Mesendoderm (in vitro differentiated cells): ENCODE results near the gene EMID1.
"Not testable (repeated sequence)": the region's sequence is repeated elsewhere in the genome, so short reads cannot be mapped to it uniquely, and the experiment has no call there.

Experiments
- DNase-seq: peaks from one replicate; pipeline ENCODE4 v3.0.0; 2013
- H2AK5ac ChIP-seq: 2 replicates; pipeline ENCODE4 v1.6.1; 2013; ENCODE audit warnings: low read length, inconsistent platforms
- H2BK120ac ChIP-seq: 2 replicates; pipeline ENCODE4 v1.6.1; 2013; ENCODE audit warnings: low read depth, mild to moderate bottlenecking, low read length, moderate library complexity, mixed read lengths
- H2BK15ac ChIP-seq: replicated peaks from 2 replicates; pipeline ENCODE4 v1.6.1; 2013; ENCODE audit warnings: low read depth, mild to moderate bottlenecking, moderate library complexity
- H2BK5ac ChIP-seq: 2 replicates; pipeline ENCODE4 v1.6.1; 2013; ENCODE audit warnings: low read length, inconsistent platforms
- H3K18ac ChIP-seq: 2 replicates; pipeline ENCODE4 v1.6.1; 2013; ENCODE audit warnings: mild to moderate bottlenecking, low read length, mixed read lengths
- H3K23ac ChIP-seq: one replicate; pipeline ENCODE4 v1.6.1; 2013; ENCODE audit warnings: low read length
- H3K27ac ChIP-seq: 2 replicates; pipeline ENCODE4 v1.5.1; 2013; ENCODE audit warnings: low read depth, mild to moderate bottlenecking, inconsistent platforms, low read length, moderate library complexity
- H3K27me3 ChIP-seq: 2 replicates; pipeline ENCODE4 v1.6.1; 2013; ENCODE audit warnings: low read length, control low read depth, mild to moderate bottlenecking, inconsistent platforms; ENCODE audit not compliant: insufficient read depth, poor library complexity
- H3K36me3 ChIP-seq: 2 replicates; pipeline ENCODE4 v1.6.1; 2013; ENCODE audit warnings: low read length, inconsistent platforms; ENCODE audit not compliant: control insufficient read depth, insufficient read depth
- H3K4ac ChIP-seq: one replicate; pipeline ENCODE4 v1.6.1; 2013; ENCODE audit warnings: low read depth, mild to moderate bottlenecking, low read length, moderate library complexity
- H3K4me1 ChIP-seq: 2 replicates; pipeline ENCODE4 v1.6.1; 2013; ENCODE audit warnings: low read depth, low read length, inconsistent platforms; ENCODE audit not compliant: control insufficient read depth
- H3K4me2 ChIP-seq: 2 replicates; pipeline ENCODE4 v1.6.1; 2013; ENCODE audit warnings: low read length
- H3K4me3 ChIP-seq: 2 replicates; pipeline ENCODE4 v1.5.1; 2013; ENCODE audit warnings: mild to moderate bottlenecking, low read length
- H3K56ac ChIP-seq: one replicate; pipeline ENCODE4 v1.6.1; 2013; ENCODE audit warnings: low read length
- H3K79me1 ChIP-seq: 2 replicates; pipeline ENCODE4 v1.6.1; 2013; ENCODE audit warnings: low read length, inconsistent platforms
- H3K79me2 ChIP-seq: 2 replicates; pipeline ENCODE4 v1.6.1; 2013; ENCODE audit warnings: mild to moderate bottlenecking, low read length; ENCODE audit not compliant: control insufficient read depth, insufficient read depth
- H3K9ac ChIP-seq: 2 replicates; pipeline ENCODE4 v1.6.1; 2013; ENCODE audit warnings: low read length, inconsistent platforms
- H4K5ac ChIP-seq: one replicate; pipeline ENCODE4 v1.6.1; 2013; ENCODE audit warnings: low read length
- H4K8ac ChIP-seq: one replicate; pipeline ENCODE4 v1.6.1; 2013; ENCODE audit warnings: low read depth, mild to moderate bottlenecking, control low read depth, low read length, moderate library complexity
- WGBS: extraction: QIAGEN DNeasy Blood & Tissue Kit; methylation state at CpG from one replicate; pipeline ENCODE4 v1.1.7; 2013; ENCODE audit warnings: low lambda C conversion rate, missing lambda C conversion rate; ENCODE audit not compliant: insufficient coverage; ENCODE audit errors: extremely low coverage; 5-methylcytosine and 5-hydroxymethylcytosine counted together

EMID1 gene

DNA sequence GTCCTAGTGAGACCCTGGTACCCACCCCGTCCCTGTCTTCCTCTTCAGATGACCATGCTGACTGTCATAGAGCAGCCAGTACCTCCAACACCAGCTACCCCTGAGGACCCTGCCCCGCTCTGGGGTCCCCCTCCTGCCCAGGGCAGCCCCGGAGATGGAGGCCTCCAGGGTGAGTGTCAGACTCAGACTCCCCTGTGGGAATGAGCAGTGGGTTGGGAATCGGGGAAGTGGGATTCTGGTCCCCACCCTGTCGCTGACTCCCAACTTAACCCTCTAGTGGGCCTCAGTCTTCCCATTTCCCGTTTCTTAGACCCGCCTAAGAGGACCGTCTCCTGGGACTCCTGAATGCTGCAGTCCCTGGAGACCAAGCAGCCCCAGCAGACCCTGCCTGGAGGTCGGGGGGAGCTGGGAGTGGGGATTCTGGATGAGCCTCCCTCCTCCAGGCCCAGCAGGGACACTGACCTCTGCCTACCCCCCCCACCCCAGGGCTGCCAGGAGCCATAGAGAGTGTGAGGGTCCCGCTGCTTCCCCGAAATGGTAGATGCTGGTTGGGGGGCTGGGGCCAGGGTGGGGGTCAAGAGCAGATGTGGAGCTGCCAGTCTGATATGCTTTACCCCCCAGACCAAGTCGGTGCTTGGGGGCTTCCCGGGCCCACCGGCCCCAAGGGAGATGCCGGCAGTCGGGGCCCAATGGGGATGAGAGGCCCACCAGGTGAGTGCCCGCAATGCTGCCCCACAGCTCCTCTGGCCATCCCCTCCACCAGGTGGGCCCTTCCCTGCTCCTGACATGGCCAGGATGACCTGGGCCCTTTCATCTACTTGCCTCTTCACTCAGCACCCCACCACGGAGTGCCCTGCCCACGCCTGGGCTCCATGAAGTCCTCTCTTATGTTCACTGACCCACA is 25.5 kb downstream of the EMID1 start:
- Histone ChIP-seq H2AK5ac (no peak overlapping the region), H3K27ac (no peak overlapping the region), H3K4ac (no peak overlapping the region), H3K18ac (no peak overlapping the region), H4K5ac (no peak overlapping the region), H2BK15ac (no peak overlapping the region), H3K56ac (no peak overlapping the region), H3K79me2 (no peaks in the 10 kb centered on the region), H3K4me1 (no peaks in the 10 kb centered on the region), H3K4me3 (no peak overlapping the region), H3K23ac (no peak overlapping the region), H4K8ac (no peak overlapping the region), H3K79me1 (no peaks in the 10 kb centered on the region), H2BK120ac (no peak overlapping the region), H3K9ac (no peak overlapping the region), H3K4me2 (no peak overlapping the region), H3K27me3 (no peaks in the 10 kb centered on the region), H3K36me3 (no peaks in the 10 kb centered on the region), H2BK5ac (no peak overlapping the region)
- DNase-seq: no peak
- WGBS: no CpG with 5 or more reads among the region's 19 CpGs

DNA sequence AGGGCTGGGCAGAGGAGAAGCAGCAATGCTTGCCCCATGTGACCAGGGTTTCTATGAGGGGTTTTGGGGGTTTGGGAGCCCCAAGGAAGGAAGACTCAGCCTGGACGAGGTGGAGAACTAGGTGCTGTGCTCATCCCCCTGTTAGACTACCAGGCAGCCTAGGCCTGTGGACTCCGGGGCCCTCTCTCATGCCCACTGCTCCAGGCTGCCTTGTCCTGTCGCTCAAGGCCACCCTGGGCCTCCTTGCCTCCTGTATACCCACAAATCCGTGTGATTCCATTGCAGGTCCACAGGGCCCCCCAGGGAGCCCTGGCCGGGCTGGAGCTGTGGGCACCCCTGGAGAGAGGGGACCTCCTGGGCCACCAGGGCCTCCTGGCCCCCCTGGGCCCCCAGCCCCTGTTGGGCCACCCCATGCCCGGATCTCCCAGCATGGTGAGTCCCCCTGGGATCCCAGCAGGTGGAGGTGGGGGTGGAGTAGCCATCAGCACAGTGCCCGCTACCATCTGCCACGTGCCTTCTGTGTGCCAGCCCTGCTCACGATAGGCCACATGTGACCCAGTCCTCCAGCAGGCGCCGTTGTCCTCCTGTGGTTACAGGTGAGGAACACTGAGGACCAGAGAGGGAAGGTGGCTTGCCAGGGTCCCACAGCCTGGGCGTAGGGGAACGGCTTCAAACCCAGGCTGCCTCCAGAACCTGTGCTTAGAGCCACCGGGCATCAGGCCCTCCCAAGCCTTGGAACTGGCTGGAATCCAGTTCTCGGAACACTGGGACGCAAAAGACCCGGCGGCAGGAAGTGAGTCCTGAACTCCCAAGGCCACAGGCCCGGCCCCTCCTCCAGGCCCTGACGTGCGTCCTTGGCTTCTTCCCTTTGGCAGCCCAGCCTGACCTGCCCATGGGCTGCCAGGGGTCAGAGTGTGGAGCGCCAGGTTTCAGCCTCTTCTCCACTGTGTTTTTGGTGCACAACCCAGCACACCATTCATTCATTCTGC is 26.6 kb downstream of the EMID1 start:
- Histone ChIP-seq H2BK5ac (no peak overlapping the region), H3K79me1 (no peaks in the 10 kb centered on the region), H3K4me2 (no peak overlapping the region), H3K36me3 (no peaks in the 10 kb centered on the region), H3K56ac (no peak overlapping the region), H3K4me1 (no peaks in the 10 kb centered on the region), H3K18ac (no peak overlapping the region), H4K5ac (no peak overlapping the region), H2BK15ac (no peak overlapping the region), H3K27ac (no peak overlapping the region), H2AK5ac (no peak overlapping the region), H3K4me3 (no peak overlapping the region), H3K27me3 (no peaks in the 10 kb centered on the region), H4K8ac (no peak overlapping the region), H3K23ac (no peak overlapping the region), H2BK120ac (no peak overlapping the region), H3K79me2 (no peaks in the 10 kb centered on the region), H3K4ac (no peak overlapping the region), H3K9ac (no peak overlapping the region)
- WGBS: no CpG with 5 or more reads among the region's 22 CpGs
- no peak for DNase-seq

DNA sequence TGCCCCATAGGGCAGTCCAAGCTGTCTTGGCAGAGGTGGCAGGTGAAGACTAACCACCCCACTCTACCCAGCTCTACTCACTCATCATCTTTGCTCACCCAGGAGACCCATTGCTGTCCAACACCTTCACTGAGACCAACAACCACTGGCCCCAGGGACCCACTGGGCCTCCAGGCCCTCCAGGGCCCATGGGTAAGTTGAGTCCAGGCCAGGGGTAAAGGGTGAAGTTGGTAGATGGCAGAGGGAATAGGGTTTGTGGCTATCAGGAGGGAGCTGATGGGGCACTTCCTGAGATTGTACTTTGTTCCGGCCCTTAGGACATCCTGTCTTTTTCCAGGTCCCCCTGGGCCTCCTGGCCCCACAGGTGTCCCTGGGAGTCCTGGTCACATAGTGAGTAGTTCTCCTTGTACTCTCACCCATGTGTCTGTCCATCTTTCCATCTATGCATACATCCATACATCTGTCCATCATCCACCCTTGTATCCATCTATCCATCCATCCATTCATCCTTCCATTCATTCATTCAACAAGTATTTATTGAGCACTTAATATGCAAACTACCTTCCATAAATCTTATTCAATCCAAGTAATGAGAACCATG is 27.7 kb downstream of the EMID1 start:
- Histone ChIP-seq H3K56ac (no peak overlapping the region), H3K36me3 (no peaks in the 10 kb centered on the region), H3K4me2 (no peak overlapping the region), H3K4me1 (no peaks in the 10 kb centered on the region), H2BK15ac (no peak overlapping the region), H3K27ac (no peak overlapping the region), H4K8ac (no peak overlapping the region), H3K79me1 (no peaks in the 10 kb centered on the region), H2AK5ac (no peak overlapping the region), H3K23ac (no peak overlapping the region), H4K5ac (no peak overlapping the region), H3K79me2 (no peaks in the 10 kb centered on the region), H3K18ac (no peak overlapping the region), H3K4me3 (no peak overlapping the region), H2BK120ac (no peak overlapping the region), H2BK5ac (no peak overlapping the region), H3K27me3 (no peaks in the 10 kb centered on the region), H3K4ac (no peak overlapping the region), H3K9ac (no peak overlapping the region)
- no peak for DNase-seq
- no CpG with 5 or more reads among the region's 1 CpG for WGBS

DNA sequence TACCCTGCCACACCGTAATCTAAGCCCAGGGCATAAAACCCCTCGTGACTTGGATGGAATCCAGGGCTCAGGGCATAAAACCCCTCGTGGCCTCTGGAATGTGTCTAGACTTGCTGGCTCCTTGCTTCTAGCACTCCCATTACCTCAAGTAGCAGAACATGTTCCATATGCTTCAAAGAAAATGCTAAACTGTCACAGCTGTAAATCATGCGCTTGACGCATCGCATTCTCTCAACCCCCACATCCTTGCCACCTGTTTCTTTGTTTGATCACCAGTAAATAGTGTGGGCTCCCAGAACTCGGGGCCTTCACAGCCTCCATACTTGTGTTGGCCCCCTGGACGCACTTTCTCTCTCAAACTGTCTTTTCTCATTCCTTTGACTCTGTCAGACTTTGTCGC is 34.8 kb downstream of the EMID1 start:
- H2AK5ac ChIP-seq, H3K79me1 ChIP-seq, H3K56ac ChIP-seq, H3K18ac ChIP-seq, H2BK5ac ChIP-seq, H4K5ac ChIP-seq, H3K23ac ChIP-seq, H3K27me3 ChIP-seq, H3K4me1 ChIP-seq, H4K8ac ChIP-seq, H2BK120ac ChIP-seq, H2BK15ac ChIP-seq, DNase-seq, H3K9ac ChIP-seq, H3K79me2 ChIP-seq, H3K36me3 ChIP-seq, H3K4me3 ChIP-seq, H3K4me2 ChIP-seq, H3K27ac ChIP-seq, H3K4ac ChIP-seq: not testable (repeated sequence)
- WGBS: no CpG with 5 or more reads among the region's 9 CpGs

DNA sequence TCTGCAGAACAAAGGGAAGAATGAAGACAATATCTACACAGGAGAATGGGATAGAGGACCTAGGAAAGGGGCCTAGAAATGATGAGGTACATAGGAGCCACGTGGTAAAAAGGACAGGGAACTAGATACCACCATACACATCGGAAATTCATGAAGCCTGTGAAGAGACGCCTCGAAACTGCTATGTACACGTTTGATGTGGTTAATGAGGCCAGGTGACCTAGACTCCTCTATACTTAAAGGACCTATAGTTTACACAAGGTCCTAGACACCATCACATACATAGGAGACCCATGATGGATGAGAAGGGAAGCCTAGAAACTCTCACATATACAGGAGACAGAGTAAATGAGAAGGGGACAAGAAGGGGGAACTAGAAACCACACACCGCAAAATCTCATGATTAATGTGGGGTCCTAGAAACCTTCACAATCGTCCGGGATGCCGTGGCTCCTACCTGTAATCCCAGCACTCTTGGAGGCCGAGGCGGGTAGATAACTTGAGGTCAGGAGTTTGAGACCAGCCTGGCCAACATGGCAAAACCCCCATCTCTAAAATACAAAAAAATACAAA is 38.3 kb downstream of the EMID1 start:
- H3K4me2 ChIP-seq: no peak overlapping the region
- H3K27ac ChIP-seq: no peak overlapping the region
- no peak overlapping the region for H2BK15ac ChIP-seq
- H3K23ac ChIP-seq: no peak overlapping the region
- no peak overlapping the region for H3K56ac ChIP-seq
- no CpG with 5 or more reads among the region's 11 CpGs for WGBS
- no peak overlapping the region for H3K18ac ChIP-seq
- no peaks in the 10 kb centered on the region for H3K36me3 ChIP-seq
- H3K9ac ChIP-seq: no peak overlapping the region
- H3K4ac ChIP-seq: no peak overlapping the region
- no peak overlapping the region for H4K5ac ChIP-seq
- H3K4me3 ChIP-seq: no peak overlapping the region
- H3K79me2 ChIP-seq: no peaks in the 10 kb centered on the region
- no peaks in the 10 kb centered on the region for H3K27me3 ChIP-seq
- H2AK5ac ChIP-seq: no peak overlapping the region
- DNase-seq: no peak
- no peaks in the 10 kb centered on the region for H3K4me1 ChIP-seq
- H2BK5ac ChIP-seq: no peak overlapping the region
- no peak overlapping the region for H2BK120ac ChIP-seq
- H3K79me1 ChIP-seq: no peaks in the 10 kb centered on the region
- H4K8ac ChIP-seq: no peak overlapping the region
